Cardiac muscle cell (in vitro differentiated cells and primary cell): ENCODE measurements around the gene CDSN. TPM values are rescaled to one million over a fixed set of nuclear protein-coding genes. Genes with fewer than 3 reads are reported as not detected.

Source experiments
- DNase-seq, 2 donors: peaks; one replicate each; pipeline versions ENCODE4 v3.0.0 to v3.0.0-alpha.2; 2010 to 2017; ENCODE audit warnings: low read depth in 1 of 2, low spot score in 1 of 2
- H3K27ac ChIP-seq: fragments of 200-600 bp; sonication (generic); 2 replicates; pipeline ENCODE4 v1.5.1; 2016
- H3K27me3 ChIP-seq: fragments of 200-600 bp; sonication (generic); 2 replicates; pipeline ENCODE4 v1.6.0; 2016; ENCODE audit warnings: control low read depth
- H3K36me3 ChIP-seq: fragments of 200-600 bp; sonication (generic); 2 replicates; pipeline ENCODE4 v1.5.1; 2016; ENCODE audit warnings: control low read depth
- H3K4me1 ChIP-seq: fragments of 200-600 bp; sonication (generic); 2 replicates; pipeline ENCODE4 v1.8.1; 2017; ENCODE audit warnings: low read depth, mild to moderate bottlenecking, mixed run types
- H3K4me3 ChIP-seq: fragments of 200-600 bp; sonication (generic); 2 replicates; pipeline ENCODE4 v1.5.1; 2016; ENCODE audit warnings: mild to moderate bottlenecking
- H3K9me3 ChIP-seq: fragments of 200-600 bp; sonication (generic); 2 replicates; pipeline ENCODE4 v1.5.1; 2017; ENCODE audit warnings: low read depth, mild to moderate bottlenecking, control low read depth
- polyA plus RNA-seq: library from polyadenylated mRNA; unstranded; fragments of >200 nt; fragmentation: Nextera tagmentation; extraction: Ambion mirVana; gene quantifications from 2 replicates; pipeline ENCODE4 v1.2.1, GENCODE V29; 2016
- total RNA-seq: library from RNA; depleted of rRNA; stranded (reverse); fragments of >200 nt; gene quantifications from 2 replicates; pipeline ENCODE4 v1.2.3, GENCODE V29; 2016
- TF ChIP-seq, protein P1 (sequence below): IDR thresholded peaks from 2 replicates; pipeline ENCODE4 v1.5.1; 2012; ENCODE audit warnings: low read depth, mild to moderate bottlenecking, low read length

The CDSN gene
- total and polyA plus RNA-seq, 2 experiments from 2014 or later: not detected

DNA sequence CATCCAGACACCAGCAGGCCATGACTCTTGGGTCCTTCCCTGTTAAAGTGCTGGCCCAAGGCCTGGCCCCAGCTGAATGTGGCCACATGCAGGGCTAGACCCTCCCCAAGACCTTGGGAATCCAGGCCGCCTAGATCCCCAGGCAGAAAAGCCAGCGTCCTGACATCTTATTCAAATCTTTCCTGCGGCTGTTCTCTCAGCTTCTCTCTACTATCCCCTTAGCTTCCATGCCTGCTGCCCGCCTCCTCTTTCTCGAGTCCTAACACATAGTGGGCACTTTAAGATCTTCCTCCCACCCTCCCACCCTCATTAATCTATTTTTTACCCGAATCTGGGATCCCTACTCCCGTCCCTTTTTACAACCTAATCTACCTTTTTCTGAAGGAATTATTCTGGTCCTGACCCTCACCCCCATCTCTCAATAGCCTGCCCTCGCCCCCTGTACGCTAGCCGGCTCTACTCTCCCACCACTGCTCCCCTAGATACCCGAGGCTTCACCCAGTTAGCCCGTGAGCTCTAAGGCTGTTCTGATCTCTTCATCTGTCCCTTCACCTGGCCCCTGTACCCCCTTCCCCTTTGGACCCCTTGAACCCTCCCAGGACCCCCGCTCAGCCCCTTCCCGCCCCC is 37.4 kb upstream of the CDSN start, which contains the start of gene CCHCR1:
Gene CCHCR1 (minus strand): TSS at position 290 of the 627 bp plus-strand sequence. CDS start 202 bp downstream, at position 88.
- Histone ChIP-seq H3K27ac (peak within 1 kb of the TSS; percentile 57), H3K4me3 (peak within 1 kb of the TSS; percentile 61), H3K36me3 (no peaks in the 10 kb centered on the region), H3K9me3 (no peaks in the 10 kb centered on the region), H3K27me3 (no peaks in the 10 kb centered on the region), H3K4me1 (no peaks in the 10 kb centered on the region)
- peak in 1 of 2 donors; percentile 24 for DNase-seq
- TF ChIP-seq, protein P1, sequence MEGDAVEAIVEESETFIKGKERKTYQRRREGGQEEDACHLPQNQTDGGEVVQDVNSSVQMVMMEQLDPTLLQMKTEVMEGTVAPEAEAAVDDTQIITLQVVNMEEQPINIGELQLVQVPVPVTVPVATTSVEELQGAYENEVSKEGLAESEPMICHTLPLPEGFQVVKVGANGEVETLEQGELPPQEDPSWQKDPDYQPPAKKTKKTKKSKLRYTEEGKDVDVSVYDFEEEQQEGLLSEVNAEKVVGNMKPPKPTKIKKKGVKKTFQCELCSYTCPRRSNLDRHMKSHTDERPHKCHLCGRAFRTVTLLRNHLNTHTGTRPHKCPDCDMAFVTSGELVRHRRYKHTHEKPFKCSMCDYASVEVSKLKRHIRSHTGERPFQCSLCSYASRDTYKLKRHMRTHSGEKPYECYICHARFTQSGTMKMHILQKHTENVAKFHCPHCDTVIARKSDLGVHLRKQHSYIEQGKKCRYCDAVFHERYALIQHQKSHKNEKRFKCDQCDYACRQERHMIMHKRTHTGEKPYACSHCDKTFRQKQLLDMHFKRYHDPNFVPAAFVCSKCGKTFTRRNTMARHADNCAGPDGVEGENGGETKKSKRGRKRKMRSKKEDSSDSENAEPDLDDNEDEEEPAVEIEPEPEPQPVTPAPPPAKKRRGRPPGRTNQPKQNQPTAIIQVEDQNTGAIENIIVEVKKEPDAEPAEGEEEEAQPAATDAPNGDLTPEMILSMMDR: no peak

DNA sequence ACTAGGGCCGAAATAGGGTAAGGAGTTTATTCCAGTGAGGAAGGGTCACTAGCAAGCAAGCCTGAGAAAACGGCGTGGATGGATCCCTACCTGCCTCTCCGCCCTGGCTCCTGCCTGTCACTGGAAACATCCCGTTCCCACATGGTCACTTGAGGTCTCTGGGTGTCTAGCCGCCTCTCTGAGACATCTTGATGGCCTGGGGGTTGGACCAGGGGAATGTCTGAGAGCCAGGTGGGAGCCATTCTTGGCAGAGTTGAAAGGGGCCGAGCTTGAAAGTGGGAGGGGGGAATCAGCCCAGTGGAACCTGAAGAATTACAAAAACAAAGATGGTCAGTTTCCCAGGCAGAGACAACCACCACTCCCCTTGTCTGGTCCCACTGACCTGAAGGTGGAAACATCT is 36.4 kb upstream of the CDSN start:
- TF ChIP-seq, protein P1: no peak
- no peak for DNase-seq
- no peaks in the 10 kb centered on the region for H3K27me3 ChIP-seq
- no peak overlapping the region for H3K27ac ChIP-seq
- no peaks in the 10 kb centered on the region for H3K36me3 ChIP-seq
- no peaks in the 10 kb centered on the region for H3K4me1 ChIP-seq
- H3K9me3 ChIP-seq: no peaks in the 10 kb centered on the region
- no peak overlapping the region for H3K4me3 ChIP-seq

GRCh38 chr6:31154436-31154835 is 34.2 kb upstream of the CDSN start:
- H3K4me1 ChIP-seq: no peaks in the 10 kb centered on the region
- H3K4me3 ChIP-seq: no peak overlapping the region
- no peaks in the 10 kb centered on the region for H3K36me3 ChIP-seq
- no peak for DNase-seq
- no peak overlapping the region for H3K27ac ChIP-seq
- no peaks in the 10 kb centered on the region for H3K27me3 ChIP-seq
- H3K9me3 ChIP-seq: no peaks in the 10 kb centered on the region
- TF ChIP-seq, protein P1: no peak

GRCh38 chr6:31152781-31153180 is 32.5 kb upstream of the CDSN start:
- Histone ChIP-seq H3K4me3 (no peak overlapping the region), H3K27ac (no peak overlapping the region), H3K27me3 (no peaks in the 10 kb centered on the region), H3K9me3 (no peaks in the 10 kb centered on the region), H3K36me3 (no peaks in the 10 kb centered on the region), H3K4me1 (no peaks in the 10 kb centered on the region)
- TF ChIP-seq, protein P1: no peak
- no peak for DNase-seq

DNA sequence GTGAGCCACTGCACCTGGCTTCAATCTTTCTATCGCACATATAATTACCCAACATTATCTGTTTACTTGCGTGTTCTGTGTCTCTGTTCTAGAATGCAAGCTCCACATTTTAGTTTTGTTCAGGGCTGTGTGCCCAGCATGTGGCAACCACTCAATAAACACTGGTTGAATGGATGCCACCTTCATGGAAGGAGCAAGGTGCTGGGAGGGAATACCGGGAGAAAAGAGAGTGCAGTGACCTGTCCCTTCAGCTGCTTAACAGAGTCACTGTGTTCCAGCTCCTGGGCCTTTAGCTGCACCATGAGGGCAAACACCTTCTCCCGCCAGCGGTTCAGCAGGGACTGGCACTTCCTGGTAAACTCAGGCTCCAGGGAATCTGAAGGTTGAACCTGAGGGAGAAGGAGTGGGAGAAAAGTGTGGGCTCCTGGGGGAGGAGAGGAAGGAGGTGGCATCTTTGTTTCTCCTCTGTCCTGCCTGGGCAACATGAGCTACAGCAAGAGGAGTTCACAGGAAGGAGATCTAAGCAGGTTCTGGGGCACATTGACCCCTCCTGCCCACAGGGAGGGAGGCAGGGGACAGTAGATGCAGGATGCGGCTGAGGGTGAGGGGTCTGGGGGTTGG is 29.7 kb upstream of the CDSN start:
- Histone ChIP-seq H3K9me3 (no peaks in the 10 kb centered on the region), H3K4me1 (no peaks in the 10 kb centered on the region), H3K27me3 (no peaks in the 10 kb centered on the region), H3K27ac (no peak overlapping the region), H3K4me3 (no peak overlapping the region), H3K36me3 (no peaks in the 10 kb centered on the region)
- DNase-seq: no peak
- TF ChIP-seq, protein P1: no peak
